ENCODE measurements around the gene ANAPC15. TPM values are rescaled to one million over a fixed set of nuclear protein-coding genes. Genes with fewer than 3 reads are reported as not detected.
A peak's percentile ranks its signal among the peaks of the same experiment; 100 is the strongest.

ANAPC15 gene
- total and polyA plus RNA-seq, 9 of the 15 experiments (the other 6 are each of a cell fraction or from before 2014, with no cell fraction given): 53.0 to 254 (median 75.7) TPM

GRCh38 chr11:72154816-72155215 lies 42.3 kb upstream of the ANAPC15 start (continued):
- no peak for TF ChIP-seq CTCF (IDR thresholded peaks at IDR 0.05 in 2 of 3, conservative IDR thresholded peaks at IDR 0.05 in 1 of 3; ENCODE audit: insufficient read depth in 2 of 3, low read depth in 1 of 3, low read length in 3 of 3)
- TF ChIP-seq ESRRA (IDR thresholded peaks at IDR 0.05; ENCODE audit: borderline replicate concordance, low read depth): no peak
- TF ChIP-seq ELF1 (tag; IDR thresholded peaks at IDR 0.05): no peak
- TF ChIP-seq ZNF197 (CRISPR knock-in tag; IDR thresholded peaks at IDR 0.05; ENCODE audit: low read depth): no peak
- no peak for TF ChIP-seq MITF (IDR thresholded peaks at IDR 0.05)
- no peak for TF ChIP-seq ETS2 (tag; IDR thresholded peaks at IDR 0.05; ENCODE audit: borderline replicate concordance, poor library complexity, severe bottlenecking)
- TF ChIP-seq NR2C1 (IDR thresholded peaks at IDR 0.05): no peak
- TF ChIP-seq NR2C1 (tag; IDR thresholded peaks at IDR 0.05): peak; percentile 44; the same call in 1 of the 2 replicates
- peak; percentile 49; the same call in 1 of the 2 replicates for TF ChIP-seq EP300 (IDR thresholded peaks at IDR 0.05; ENCODE audit: low read length)
- no peak for TF ChIP-seq KDM2B (CRISPR knock-in tag; IDR thresholded peaks at IDR 0.05)
- TF ChIP-seq RAD21 (CRISPR knock-in tag; conservative IDR thresholded peaks at IDR 0.05 in 1 of 2, IDR thresholded peaks at IDR 0.05 in 1 of 2): no peak
- TF ChIP-seq LCOR (CRISPR knock-in tag; IDR thresholded peaks at IDR 0.05): no peak
- no peak for TF ChIP-seq FOXP4 (CRISPR knock-in tag; IDR thresholded peaks at IDR 0.05; ENCODE audit: borderline replicate concordance)
- TF ChIP-seq ETV6 (IDR thresholded peaks at IDR 0.05; ENCODE audit: borderline replicate concordance in 1 of 2, low read depth in 2 of 2, low read length in 1 of 2): no peak
- no peak for TF ChIP-seq ETV6 (CRISPR knock-in tag; IDR thresholded peaks at IDR 0.05; ENCODE audit: borderline replicate concordance)
- no peak for TF ChIP-seq CHD1 (IDR thresholded peaks at IDR 0.05; ENCODE audit: low read length)
- TF ChIP-seq ATF4 (CRISPR knock-in tag; IDR thresholded peaks at IDR 0.05): 0 out of 2 replicates have a peak, but pooled peaks have one; percentile 37
- TF ChIP-seq ZNF408 (CRISPR knock-in tag; IDR thresholded peaks at IDR 0.05; ENCODE audit: low read depth): no peak
- no peak for TF ChIP-seq TFAM (CRISPR knock-in tag; conservative IDR thresholded peaks at IDR 0.05)
- TF ChIP-seq SETDB1 (IDR thresholded peaks at IDR 0.05; ENCODE audit: low read length): no peak
- peak; percentile 76 for TF ChIP-seq ZNF589 (CRISPR knock-in tag; IDR thresholded peaks at IDR 0.05; ENCODE audit: low read depth)
- peak; percentile 46; the same call in 1 of the 2 replicates for TF ChIP-seq ATF7 (IDR thresholded peaks at IDR 0.05)
